Measurements from ENCODE around the gene NPC1.
"Not testable (repeated sequence)": the region's sequence is repeated elsewhere in the genome, so short reads cannot be mapped to it uniquely, and the experiment has no call there.

NPC1 gene

GRCh38 chr18:23608211-23608610 lies 21.9 kb upstream of the NPC1 start:
- DNase-seq, result no peak

DNA sequence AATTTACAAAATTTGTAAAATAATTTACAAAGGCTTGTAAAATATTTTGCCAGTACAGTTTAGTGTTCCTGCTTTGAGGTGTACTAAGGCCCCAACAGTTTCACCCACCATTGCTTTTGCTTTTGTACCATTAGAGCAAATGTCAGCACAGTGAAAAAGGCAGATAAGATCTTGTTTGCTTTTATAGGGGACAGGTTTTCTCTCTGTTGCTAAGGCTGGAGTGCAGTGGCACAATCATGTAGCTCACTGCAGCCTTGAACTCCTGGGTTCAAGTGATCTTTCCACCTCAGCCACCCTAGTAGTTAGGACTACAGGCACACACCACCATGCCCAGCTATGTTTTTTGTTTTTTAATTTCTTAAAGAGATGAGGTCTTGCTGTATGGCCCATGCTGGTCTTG lies 19.6 kb upstream of the NPC1 start:
- no peak for DNase-seq

DNA sequence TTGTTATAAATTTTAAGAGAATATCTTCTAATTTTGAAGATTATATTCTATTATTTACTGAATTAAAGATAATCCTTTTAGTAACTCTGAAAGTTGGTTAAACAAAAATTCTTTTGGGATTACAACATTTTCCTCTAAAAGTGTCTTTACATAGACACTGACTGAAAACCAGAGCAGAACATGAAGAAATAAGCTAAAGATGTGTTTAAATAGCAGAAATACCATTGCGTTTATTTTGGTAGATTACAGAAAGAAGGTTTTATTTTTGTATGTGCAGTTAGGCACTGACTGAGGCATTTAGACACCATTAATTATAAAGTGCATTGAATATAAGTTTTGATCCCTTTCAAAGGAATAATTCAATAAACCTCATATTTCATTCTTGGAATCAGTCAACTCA lies 13.5 kb upstream of the NPC1 start:
- no peak for DNase-seq

DNA sequence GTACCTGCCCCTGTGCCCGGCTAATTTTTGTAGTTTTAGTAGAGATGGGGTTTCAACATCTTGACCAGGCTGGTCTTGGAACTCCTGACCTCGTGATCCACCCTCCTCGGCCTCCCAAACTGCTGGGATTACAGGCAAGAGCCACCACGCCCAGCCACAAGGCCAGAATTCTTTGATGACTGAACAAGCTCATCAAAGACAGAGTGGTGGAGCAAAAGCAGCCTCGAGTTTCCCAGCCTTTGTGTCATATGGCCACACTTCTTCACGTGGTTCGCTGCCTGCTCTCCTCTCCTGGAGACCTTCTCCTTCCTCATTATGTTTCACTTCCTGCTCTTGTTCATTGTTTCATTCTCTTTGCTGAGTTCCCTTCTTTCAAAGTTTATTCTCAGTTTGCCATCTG lies 9.9 kb upstream of the NPC1 start:
- DNase-seq, result no peak

GRCh38 chr18:23595591-23595990 lies 9.3 kb upstream of the NPC1 start:
- no peak for DNase-seq

GRCh38 chr18:23593720-23594119 lies 7.4 kb upstream of the NPC1 start:
- no peak for DNase-seq

DNA sequence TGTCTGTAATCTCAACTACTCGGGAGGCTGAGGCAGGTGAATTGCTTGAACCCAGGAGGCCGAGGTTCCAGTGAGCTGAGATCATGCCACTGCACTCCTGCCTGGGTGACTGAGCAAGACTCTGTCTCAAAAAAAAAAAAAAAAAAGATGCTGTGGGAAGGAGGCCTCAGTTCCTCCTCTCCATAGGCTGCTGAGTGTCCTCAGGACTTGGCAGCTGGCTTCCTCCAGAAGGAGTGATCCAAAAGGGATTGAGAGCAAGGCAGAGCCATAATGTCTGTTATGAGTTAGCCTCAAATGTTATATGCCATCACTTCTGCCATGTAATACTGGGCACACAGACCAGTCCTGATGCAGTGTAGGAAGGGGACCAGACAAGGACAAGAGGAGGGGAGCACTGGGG lies 6.6 kb upstream of the NPC1 start:
- DNase-seq, result no peak

GRCh38 chr18:23591011-23591410 lies 4.7 kb upstream of the NPC1 start:
- DNase-seq, result no peak

- DNase-seq, result no peak
Observed at GRCh38 chr18:23588836-23589560, 2.7 kb upstream of the NPC1 start.

DNA sequence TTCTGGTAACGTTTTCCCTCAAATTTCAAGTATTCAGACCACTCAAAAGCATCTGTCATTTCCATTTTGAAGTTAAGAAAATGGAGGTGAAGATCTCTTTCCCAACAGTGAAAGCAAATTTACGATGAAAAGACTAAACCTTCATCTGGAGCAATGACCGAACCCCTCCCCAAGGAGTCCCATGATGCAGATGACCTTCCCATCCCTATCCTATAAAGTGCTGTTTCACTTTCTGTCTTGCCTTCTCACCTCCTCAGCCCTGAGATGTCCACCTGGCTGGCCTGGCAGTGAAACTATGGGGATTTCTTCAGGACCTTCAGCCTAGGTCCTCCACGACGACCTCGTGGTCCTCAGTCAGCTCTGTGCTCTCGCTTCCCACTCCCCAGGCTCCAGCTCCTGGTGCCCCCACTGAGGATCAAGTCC lies 925 bp upstream of the NPC1 start:
- no peak for DNase-seq

DNA sequence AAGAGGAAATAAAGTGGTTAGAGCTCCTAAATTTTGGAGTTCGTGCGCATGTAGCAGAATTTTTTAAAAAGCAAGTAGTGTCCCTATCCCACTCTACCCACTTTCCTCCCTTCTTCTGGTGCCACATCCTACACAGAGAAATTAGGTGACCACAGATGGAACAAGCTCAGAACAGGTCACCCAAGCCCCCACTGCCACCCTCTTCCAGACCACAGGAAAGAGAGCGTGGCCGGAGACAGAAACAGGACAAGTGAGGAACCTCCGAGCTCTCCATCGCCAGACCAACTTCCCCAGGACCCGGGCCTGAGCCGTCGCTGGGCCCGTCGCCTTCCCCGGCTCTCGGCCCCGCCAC lies 433 bp downstream of the NPC1 start:
- no peak for DNase-seq

DNA sequence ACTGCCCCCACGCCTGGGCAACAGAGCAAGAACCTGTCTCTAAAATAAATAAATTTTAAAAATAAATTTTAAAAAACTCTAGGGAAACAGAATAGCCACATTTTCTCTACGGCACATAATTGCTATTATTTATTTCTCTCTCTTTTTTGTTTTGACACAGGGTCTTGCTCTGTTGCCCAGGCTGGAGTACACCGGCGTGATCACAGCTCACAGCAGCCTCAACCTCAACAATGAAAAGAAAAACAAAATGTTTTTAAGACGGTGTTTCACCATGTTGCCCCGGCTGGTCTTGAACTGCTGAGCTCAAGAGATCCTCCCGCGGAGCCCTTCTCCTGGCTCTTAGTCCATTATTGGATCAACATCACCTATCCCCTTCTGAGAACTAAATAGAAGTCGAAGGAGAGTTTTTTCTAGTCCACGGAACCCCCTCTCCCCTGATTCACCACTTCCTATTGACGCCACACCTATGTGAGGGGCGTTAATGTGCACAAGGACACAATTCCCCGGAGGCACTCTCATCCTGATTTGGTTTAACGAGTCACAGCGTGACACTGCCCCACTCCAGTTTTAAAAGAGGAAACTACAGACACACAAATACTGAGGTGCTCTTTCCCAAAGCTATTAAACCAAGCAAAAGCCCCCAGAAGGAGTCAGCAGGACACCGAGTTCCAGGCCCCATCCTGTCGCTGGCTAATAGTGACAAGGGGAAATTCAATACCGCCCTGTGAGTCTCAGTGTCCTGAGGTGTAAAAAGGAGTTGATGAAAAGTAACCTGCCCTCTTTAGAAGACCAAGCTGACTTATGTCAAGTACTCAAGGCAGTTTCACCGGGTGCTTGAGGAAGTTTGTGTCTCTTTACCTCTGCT lies 1.1 kb downstream of the NPC1 start:
- DNase-seq, result no peak

- DNase-seq, result no peak
Observed at GRCh38 chr18:23584019-23584983, 2.0 kb downstream of the NPC1 start.

DNA sequence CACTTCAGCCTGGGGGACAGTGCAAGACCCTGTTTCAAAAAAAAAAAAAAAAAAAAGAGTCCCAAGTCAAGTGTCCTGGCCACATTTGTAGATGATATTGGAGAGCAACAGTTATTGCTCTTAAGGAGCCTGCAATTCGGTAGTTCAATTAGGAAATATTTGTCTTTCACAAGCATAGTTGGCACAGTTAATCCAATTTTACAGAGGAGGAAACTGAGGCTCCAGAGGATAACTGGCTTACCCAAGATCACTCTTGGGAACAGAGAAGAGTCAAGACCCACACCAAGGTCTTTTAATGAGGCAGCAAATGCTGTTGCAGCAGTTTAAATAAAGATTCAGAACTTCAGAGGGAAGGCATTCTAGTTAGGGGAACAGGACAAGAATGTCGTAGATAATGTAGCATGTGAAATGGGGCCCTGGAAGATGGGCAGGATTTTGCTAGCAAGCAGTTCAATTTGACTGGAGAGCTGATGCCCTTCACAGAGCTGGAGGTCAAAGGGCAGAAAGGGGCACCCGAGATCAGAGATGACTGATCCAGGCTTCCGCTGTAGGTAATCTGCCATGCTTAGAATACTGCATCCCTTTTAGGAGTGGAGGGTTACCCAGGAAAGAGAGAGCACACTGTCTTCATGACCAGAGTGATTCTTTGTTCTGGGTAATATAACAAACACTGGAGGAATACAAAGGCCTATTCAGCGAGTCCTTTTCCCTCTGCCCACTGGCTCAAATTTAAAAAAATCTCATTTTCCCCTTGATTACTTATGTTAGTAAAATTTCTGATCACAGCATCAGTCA lies 3.0 kb downstream of the NPC1 start:
- no peak for DNase-seq

GRCh38 chr18:23580677-23581367 lies 5.5 kb downstream of the NPC1 start:
- DNase-seq, result no peak

GRCh38 chr18:23578891-23579653 lies 7.2 kb downstream of the NPC1 start:
- DNase-seq, result no peak

DNA sequence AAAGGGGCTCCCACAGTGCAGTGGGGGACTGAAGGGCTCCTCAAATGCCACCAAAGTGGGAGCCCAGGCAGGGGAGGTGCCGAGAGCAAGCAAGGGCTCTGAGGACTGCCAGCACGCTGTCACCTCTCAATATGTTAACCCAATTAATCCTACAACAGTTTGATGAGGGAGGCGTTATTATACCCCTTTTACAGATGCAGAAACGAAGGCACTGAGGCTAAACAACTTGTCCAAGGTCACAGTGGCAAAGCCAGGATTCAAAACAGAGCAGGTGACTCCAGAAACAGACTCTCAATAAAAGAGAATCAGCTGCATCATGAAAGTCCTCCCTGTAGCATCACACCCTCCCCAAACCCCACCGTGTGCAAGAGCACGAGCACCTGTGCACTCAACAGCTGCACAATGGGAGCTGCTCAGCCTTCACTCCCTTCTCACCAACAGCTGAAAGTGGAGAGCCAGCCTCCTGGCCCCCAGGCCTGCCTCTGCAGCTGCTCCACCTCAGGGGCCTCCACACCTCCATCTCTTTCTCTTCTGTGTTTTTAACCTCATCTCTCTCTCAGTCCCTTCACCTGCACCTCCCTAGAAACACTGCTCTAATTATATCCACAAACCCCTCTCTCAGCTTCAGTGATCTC lies 8.1 kb downstream of the NPC1 start:
- no peak for DNase-seq

DNA sequence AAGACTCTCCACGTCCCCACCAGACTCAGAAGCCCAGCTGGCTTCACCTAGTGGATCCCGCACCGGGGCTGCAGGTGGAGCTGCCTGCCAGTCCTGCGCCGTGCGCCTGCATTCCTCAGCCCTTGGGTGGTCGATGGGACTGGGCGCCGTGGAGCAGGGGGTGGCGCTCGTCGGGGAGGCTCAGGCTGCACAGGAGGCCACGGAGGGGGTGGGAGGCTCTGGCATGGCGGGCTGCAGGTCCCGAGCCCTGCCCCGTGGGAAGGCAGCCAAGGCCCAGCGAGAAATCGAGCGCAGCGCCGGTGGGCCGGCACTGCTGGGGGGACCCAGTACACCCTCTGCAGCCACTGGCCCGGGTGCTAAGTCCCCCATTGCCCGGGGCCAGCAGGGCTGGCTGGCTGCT lies 8.8 kb downstream of the NPC1 start:
- DNase-seq, result not testable (repeated sequence)

GRCh38 chr18:23575309-23575651 lies 11.0 kb downstream of the NPC1 start:
- DNase-seq, result no peak

GRCh38 chr18:23574611-23575308 lies 11.5 kb downstream of the NPC1 start:
- DNase-seq, result no peak
